Activated CD4-positive, alpha-beta memory T cell treated with anti-CD3 and anti-CD28 coated beads for 36 hours (primary cell): Measurements from ENCODE around the gene ARSI. TPM values are rescaled to one million over a fixed set of nuclear protein-coding genes. Genes with fewer than 3 reads are reported as not detected.

Source experiments
- CTCF ChIA-PET: fragments of 350-600 bp; sonication (Branson Sonifier 250); formaldehyde crosslinking; loops from one replicate; lab custom pipeline; 2021; ENCODE audit warnings: antibody characterized with exemption, inconsistent platforms; lab: Charles Lee
- POLR2A ChIA-PET: fragments of 350-600 bp; sonication (Branson Sonifier 250); formaldehyde crosslinking; loops from one replicate; lab custom pipeline; 2021; ENCODE audit warnings: antibody characterized with exemption; lab: Charles Lee
- DNase-seq: peaks from one replicate; pipeline ENCODE4 v3.0.0-alpha.2; 2020
- H3K27ac Mint-ChIP-seq: one replicate; pipeline ENCODE4 v1.8.0; 2021; ENCODE audit warnings: mixed read lengths
- H3K27me3 Mint-ChIP-seq: one replicate; pipeline ENCODE4 v1.8.0; 2021; ENCODE audit warnings: mixed read lengths
- H3K36me3 Mint-ChIP-seq: one replicate; pipeline ENCODE4 v1.8.0; 2021; ENCODE audit warnings: mixed read lengths
- H3K4me1 Mint-ChIP-seq: one replicate; pipeline ENCODE4 v1.8.0; 2021; ENCODE audit warnings: low read depth, mixed read lengths
- H3K4me3 Mint-ChIP-seq: one replicate; pipeline ENCODE4 v1.8.0; 2021; ENCODE audit warnings: mild to moderate bottlenecking, mixed read lengths
- H3K9me3 Mint-ChIP-seq: one replicate; pipeline ENCODE4 v1.8.0; 2021; ENCODE audit warnings: mixed read lengths
- intact Hi-C: fragments of 100-400 bp; cut with micrococcal nuclease; formaldehyde crosslinking; loops from one replicate; pipeline ENCODE4 v1.15.1; 2023
- total RNA-seq, 2 experiments: library from RNA; stranded (reverse); gene quantifications; one replicate each; pipeline ENCODE4 v1.2.3, GENCODE V29; 2021

ARSI gene
- total RNA-seq, 2 experiments from 2014 or later: not detected

- Mint-ChIP-seq H3K36me3 (no peaks in the 10 kb centered on the region), H3K27me3 (peaks cover 7% of the 10 kb centered on the region), H3K4me1 (no peaks in the 10 kb centered on the region), H3K9me3 (no peaks in the 10 kb centered on the region), H3K4me3 (no peak overlapping the region), H3K27ac (no peak overlapping the region)
- intact Hi-C loops: no loop called here
- ChIA-PET CTCF (no interaction called here), POLR2A (no interaction called here)
- DNase-seq: no peak
These were observed 6.8 kb downstream of the ARSI start for GRCh38 chr5:150295741-150296486.

DNA sequence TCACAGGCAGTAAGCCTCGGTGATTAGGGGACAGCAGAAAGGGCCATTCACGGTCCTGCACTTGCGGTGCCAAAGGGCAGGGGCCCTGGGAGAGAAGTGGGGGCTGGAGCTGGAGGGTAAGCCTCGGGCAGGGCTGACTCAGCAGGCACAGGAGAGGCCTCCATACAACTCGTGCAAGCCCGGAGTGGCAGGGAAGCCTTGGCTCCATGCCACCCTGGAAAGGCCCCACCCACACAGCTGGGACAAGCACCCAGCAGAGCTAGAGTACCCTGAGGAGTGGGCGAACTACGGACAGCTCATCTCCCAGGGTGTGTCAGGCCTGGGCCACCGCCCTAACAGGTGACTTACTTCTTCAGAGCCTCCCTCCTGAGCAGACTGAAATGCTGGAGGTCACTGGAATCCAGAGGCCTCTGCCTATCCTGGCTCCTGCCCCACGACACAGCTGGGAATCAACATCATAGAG is 7.5 kb downstream of the ARSI start:
- Mint-ChIP-seq H3K9me3 (no peaks in the 10 kb centered on the region), H3K27me3 (peaks cover 4% of the 10 kb centered on the region), H3K36me3 (no peaks in the 10 kb centered on the region), H3K27ac (no peak overlapping the region), H3K4me1 (no peaks in the 10 kb centered on the region), H3K4me3 (no peak overlapping the region)
- ChIA-PET POLR2A (interaction anchor here (0.7 kb wide), 1 partner anchor 434 kb away, joined by 3 read pairs; no protein-coding TSS in a partner anchor), CTCF (no interaction called here)
- DNase-seq: peak; percentile 26
- intact Hi-C loops: no loop called here

GRCh38 chr5:150294551-150295071 is 8.1 kb downstream of the ARSI start:
- ChIA-PET CTCF (no interaction called here), POLR2A (interaction anchor here (0.7 kb wide), 1 partner anchor 433 kb away, joined by 3 read pairs; no protein-coding TSS in a partner anchor)
- H3K4me3 Mint-ChIP-seq: no peak overlapping the region
- H3K27ac Mint-ChIP-seq: no peak overlapping the region
- DNase-seq: no peak
- H3K4me1 Mint-ChIP-seq: no peaks in the 10 kb centered on the region
- no peaks in the 10 kb centered on the region for H3K9me3 Mint-ChIP-seq
- no peaks in the 10 kb centered on the region for H3K36me3 Mint-ChIP-seq
- no peaks in the 10 kb centered on the region for H3K27me3 Mint-ChIP-seq
- intact Hi-C loops: no loop called here

DNA sequence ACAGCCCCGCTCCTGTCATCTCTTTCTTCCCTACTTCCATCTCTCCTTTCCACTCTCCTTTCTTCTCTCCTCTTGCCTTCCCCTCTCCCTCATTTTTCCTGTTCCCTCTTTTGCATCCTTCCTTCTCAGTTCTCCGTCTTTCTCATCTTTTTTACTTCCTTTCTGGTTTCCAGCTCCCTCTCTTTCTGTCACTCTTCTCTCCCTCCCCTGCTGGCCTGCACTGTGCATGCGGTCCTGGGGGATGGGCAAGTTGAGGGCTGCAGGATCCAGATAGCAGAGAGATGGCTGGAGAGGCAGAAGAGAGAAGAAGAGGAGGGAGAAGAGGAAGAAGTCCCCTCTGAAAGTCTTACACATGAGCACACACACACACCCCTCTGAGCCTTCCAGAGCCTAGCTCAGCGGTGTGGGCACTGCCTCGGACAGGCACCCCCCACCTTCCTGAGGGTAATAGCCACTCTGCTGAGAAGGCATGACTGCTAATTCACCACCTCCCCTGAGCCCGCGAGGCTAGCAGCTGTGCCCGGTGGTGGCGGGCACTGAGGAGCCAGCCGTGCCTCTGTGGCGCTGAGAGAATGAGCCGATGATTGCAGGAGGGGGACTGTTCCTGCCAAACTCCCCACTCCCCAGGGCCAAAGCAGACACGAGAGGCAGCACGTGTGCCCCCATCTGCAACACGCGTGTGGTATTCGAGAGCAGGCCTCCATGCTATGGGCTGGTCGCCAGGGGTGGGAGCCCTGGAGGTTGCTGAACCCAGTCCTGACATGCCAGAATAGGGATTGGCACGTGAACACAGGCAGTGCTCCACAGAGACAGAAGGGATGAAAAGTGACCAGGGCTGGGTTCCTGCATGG is 9.4 kb downstream of the ARSI start:
- no peaks in the 10 kb centered on the region for H3K36me3 Mint-ChIP-seq
- H3K27ac Mint-ChIP-seq: no peak overlapping the region
- no peaks in the 10 kb centered on the region for H3K9me3 Mint-ChIP-seq
- H3K4me3 Mint-ChIP-seq: no peak overlapping the region
- no peaks in the 10 kb centered on the region for H3K4me1 Mint-ChIP-seq
- no peaks in the 10 kb centered on the region for H3K27me3 Mint-ChIP-seq
- intact Hi-C loops: no loop called here
- ChIA-PET POLR2A (no interaction called here), CTCF (no interaction called here)
- DNase-seq: no peak

- Mint-ChIP-seq H3K36me3 (no peaks in the 10 kb centered on the region), H3K4me1 (no peaks in the 10 kb centered on the region), H3K4me3 (no peak overlapping the region), H3K9me3 (no peaks in the 10 kb centered on the region), H3K27ac (no peak overlapping the region), H3K27me3 (no peaks in the 10 kb centered on the region)
- intact Hi-C loops: no loop called here
- DNase-seq: no peak
- ChIA-PET POLR2A (no interaction called here), CTCF (no interaction called here)
These were observed 11.0 kb downstream of the ARSI start for GRCh38 chr5:150291388-150292385.

GRCh38 chr5:150289551-150290390 is 12.9 kb downstream of the ARSI start, which contains the start of gene CAMK2A:
Gene CAMK2A (minus strand): TSS chr5:150289773. CDS start chr5:150289625, 148 bp downstream.
- H3K36me3 Mint-ChIP-seq: no peaks in the 10 kb centered on the region
- H3K4me3 Mint-ChIP-seq: no peak within 1 kb of the TSS
- POLR2A ChIA-PET: no interaction called here
- no peak for DNase-seq
- CTCF ChIA-PET: no interaction called here
- H3K27ac Mint-ChIP-seq: no peak within 1 kb of the TSS
- H3K9me3 Mint-ChIP-seq: no peaks in the 10 kb centered on the region
- no peaks in the 10 kb centered on the region for H3K4me1 Mint-ChIP-seq
- H3K27me3 Mint-ChIP-seq: no peaks in the 10 kb centered on the region
- intact Hi-C loops: no loop called here

DNA sequence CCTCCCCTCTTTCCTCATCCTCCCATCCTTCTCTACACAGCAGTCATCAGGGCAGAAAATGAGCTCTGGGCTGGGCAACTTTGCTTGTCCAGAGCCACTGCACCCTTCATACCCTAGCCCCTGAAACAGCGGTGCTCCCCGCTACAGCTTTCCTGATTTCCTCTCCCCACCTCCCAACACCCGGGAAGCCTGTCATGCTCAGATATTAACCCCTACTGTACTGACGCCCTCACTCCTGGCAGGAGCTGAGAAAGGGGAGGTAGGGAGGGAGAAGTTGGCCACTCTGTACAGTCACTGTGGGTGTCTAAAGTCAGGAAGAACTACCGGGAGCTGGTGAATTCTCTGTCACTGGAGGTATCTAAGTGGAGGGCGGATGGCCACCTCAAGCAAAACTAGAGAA is 13.9 kb downstream of the ARSI start:
- H3K36me3 Mint-ChIP-seq: no peaks in the 10 kb centered on the region
- no peak overlapping the region for H3K4me3 Mint-ChIP-seq
- H3K27ac Mint-ChIP-seq: no peak overlapping the region
- CTCF ChIA-PET: no interaction called here
- intact Hi-C loops: no loop called here
- H3K9me3 Mint-ChIP-seq: no peaks in the 10 kb centered on the region
- POLR2A ChIA-PET: no interaction called here
- no peak for DNase-seq
- no peaks in the 10 kb centered on the region for H3K4me1 Mint-ChIP-seq
- H3K27me3 Mint-ChIP-seq: no peaks in the 10 kb centered on the region

DNA sequence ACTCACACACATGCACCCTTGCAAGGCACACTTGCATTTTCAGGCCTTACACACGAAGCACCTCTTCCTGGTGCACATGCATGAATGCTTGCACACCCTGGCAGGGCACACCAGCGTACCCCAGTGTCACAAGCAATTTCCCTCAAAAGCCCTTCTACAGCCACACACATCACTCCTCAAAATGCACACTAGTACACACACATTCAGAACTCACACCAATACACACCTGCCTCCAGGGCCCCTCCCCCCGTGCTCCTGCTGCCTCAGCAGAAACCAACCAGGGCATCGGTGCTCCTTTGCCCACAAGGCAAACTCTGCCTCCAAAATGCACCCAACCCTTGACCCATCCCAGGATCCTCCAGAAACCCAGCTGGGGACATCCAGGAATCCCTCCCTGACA is 14.3 kb downstream of the ARSI start:
- Mint-ChIP-seq H3K4me1 (no peaks in the 10 kb centered on the region), H3K36me3 (no peaks in the 10 kb centered on the region), H3K27ac (no peak overlapping the region), H3K4me3 (no peak overlapping the region), H3K9me3 (no peaks in the 10 kb centered on the region), H3K27me3 (no peaks in the 10 kb centered on the region)
- no peak for DNase-seq
- ChIA-PET CTCF (no interaction called here), POLR2A (no interaction called here)
- intact Hi-C loops: no loop called here

GRCh38 chr5:150286820-150287219 is 15.9 kb downstream of the ARSI start:
- Mint-ChIP-seq H3K27ac (no peak overlapping the region), H3K4me1 (no peaks in the 10 kb centered on the region), H3K36me3 (no peaks in the 10 kb centered on the region), H3K27me3 (no peaks in the 10 kb centered on the region), H3K4me3 (no peak overlapping the region), H3K9me3 (no peaks in the 10 kb centered on the region)
- POLR2A ChIA-PET: no interaction called here
- intact Hi-C loops: no loop called here
- CTCF ChIA-PET: no interaction called here
- no peak for DNase-seq

- H3K4me1 Mint-ChIP-seq: no peaks in the 10 kb centered on the region
- H3K4me3 Mint-ChIP-seq: no peak overlapping the region
- H3K27ac Mint-ChIP-seq: no peak overlapping the region
- no peaks in the 10 kb centered on the region for H3K27me3 Mint-ChIP-seq
- intact Hi-C loops: no loop called here
- H3K36me3 Mint-ChIP-seq: no peaks in the 10 kb centered on the region
- no peaks in the 10 kb centered on the region for H3K9me3 Mint-ChIP-seq
- ChIA-PET POLR2A (no interaction called here), CTCF (no interaction called here)
- no peak for DNase-seq
These were observed 17.6 kb downstream of the ARSI start for GRCh38 chr5:150285114-150285513.

DNA sequence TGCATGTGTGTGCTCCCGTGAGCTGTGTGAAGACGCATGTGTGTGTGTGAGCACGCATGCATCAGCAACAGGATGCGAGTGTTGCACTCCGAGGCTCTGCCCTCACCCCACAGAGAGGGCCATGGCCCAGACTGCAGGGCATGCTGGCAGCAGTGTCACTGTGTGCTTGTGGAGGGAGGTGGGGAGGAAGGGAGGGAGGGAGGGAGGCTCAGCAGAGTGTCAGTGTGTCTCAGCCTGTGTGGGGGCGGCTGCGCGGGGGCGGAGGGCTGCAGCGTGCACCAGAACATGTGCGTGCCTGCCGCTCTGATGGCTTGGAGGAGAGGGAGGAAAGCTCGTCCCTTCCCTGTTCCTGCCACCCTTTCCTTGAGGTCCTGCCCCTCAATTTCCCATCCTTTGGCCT is 18.4 kb downstream of the ARSI start:
- no peak for DNase-seq
- Mint-ChIP-seq H3K27me3 (peaks cover 3% of the 10 kb centered on the region), H3K4me3 (no peak overlapping the region), H3K9me3 (no peaks in the 10 kb centered on the region), H3K27ac (no peak overlapping the region), H3K36me3 (no peaks in the 10 kb centered on the region), H3K4me1 (no peaks in the 10 kb centered on the region)
- POLR2A ChIA-PET: no interaction called here
- CTCF ChIA-PET: no interaction called here
- intact Hi-C loops: no loop called here
